CD4-positive, alpha-beta T cell treated with Interleukin-17A for 4 hours (primary cell): ENCODE data around the gene RGS13.
"Not testable (repeated sequence)": the region's sequence is repeated elsewhere in the genome, so short reads cannot be mapped to it uniquely, and the experiment has no call there.

Experiments used
- DNase-seq: peaks from one replicate; pipeline ENCODE4 v3.0.0-alpha.2; 2020; ENCODE audit warnings: mixed read lengths

RGS13 gene

DNA sequence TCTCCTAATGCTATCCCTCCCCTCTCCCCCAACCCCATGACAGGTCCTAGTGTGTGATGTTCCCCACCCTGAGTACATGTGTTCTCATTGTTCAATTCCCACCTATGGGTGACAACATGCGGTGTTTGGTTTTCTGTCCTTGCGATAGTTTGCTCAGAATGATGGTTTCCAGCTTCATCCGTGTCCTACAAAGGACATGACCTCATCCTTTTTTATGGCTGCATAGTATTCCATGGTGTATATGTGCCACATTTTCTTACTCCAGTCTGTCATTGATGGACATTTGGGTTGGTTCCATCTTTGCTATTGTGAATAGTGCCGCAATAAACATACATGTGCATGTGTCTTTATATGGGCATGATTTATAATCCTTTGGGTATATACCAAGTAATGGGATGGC is 47.1 kb downstream of the RGS13 start:
- DNase-seq = not testable (repeated sequence)

DNA sequence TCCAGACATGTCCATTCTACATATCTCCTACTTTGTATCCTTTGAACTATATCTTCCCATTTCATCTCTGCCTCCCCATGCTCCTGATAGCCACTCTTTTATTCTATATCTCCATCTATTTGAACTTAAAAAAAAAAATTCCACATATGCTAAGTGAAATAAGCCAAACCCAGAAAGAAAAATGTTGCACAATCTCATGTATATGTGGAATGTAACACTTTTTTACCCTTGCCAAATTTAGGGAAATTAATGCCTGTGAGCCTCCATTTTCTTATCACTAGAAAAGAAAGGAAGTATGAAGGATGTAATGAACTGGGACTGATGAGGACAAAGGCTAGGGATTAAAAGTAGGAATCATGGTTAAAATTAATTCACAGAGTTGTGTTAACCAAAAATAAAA is 53.5 kb downstream of the RGS13 start:
- DNase-seq = no peak

DNA sequence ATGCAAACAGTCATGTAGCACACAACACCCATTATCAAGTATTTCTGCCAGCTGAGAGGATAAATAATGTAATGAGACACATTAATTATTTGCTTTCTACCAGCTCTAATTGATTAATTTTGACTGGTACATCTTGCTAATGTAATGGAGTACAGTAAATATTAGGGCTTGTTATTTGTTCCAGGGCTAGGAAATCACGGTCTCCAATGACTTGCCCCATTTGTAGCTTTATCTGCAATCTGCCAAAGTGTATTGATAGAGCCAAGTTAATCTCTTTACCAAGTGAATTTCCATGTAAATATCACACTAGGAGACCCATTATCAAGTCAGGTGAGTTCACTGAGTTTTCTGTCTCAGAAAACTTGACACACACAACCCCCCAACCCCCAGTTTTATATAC is 55.1 kb downstream of the RGS13 start:
- DNase-seq = no peak

DNA sequence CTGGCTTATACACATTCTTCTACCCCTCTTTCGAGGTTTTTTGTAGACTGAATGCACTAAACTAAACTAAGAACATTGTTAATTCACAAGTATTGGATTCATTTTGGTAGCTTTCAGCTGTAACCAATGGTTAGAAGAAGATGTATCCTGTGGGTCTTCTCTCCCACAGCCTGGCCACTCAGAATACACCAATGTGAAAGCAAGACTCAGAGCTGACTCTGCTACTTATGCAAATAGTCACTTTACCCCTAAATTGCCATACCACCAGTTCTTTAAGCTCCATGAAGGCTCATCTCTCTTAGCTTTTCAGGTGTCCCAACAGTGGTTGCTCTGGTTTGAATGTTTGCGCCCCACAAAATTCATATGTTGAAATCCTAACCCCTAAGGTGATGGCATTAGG is 60.1 kb downstream of the RGS13 start:
- no peak for DNase-seq

DNA sequence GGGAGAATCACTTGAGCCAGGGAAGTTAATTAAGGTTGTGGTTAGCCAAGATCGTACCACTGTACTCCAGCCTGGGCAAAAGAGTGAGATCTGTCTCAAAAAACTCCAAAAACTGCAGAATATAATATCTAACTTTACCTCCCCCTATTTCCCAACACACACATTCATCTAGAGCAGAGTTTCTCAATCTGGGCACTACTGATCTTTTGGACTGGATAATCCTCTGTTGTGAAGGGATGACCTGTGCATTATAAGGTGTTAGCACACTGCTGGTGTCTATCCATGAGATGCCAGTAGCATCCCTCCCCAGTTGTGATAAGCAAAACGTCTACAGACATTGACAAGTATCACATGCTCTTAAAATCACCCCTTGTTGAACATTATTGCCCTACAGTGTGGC is 61.8 kb downstream of the RGS13 start:
- DNase-seq = no peak

DNA sequence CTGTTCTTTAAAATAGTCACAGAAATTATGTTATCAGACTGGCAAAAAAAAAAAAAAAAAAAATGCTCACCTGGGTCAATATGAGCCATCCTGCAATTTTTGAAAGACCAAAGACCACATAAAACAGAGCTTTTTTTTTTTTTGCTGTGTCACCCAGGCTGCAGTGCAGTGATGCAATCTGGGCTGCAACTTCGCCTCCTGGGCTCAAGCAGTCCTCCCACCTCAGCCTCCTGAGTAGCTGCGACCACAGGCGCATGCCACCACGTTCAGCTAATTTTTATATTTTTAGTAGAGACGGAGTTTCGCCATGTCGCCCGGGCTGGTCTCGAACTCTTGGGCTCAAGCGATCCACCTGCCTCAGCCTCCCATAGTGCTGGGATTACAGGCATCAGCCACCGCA is 62.8 kb downstream of the RGS13 start:
- no peak for DNase-seq

DNA sequence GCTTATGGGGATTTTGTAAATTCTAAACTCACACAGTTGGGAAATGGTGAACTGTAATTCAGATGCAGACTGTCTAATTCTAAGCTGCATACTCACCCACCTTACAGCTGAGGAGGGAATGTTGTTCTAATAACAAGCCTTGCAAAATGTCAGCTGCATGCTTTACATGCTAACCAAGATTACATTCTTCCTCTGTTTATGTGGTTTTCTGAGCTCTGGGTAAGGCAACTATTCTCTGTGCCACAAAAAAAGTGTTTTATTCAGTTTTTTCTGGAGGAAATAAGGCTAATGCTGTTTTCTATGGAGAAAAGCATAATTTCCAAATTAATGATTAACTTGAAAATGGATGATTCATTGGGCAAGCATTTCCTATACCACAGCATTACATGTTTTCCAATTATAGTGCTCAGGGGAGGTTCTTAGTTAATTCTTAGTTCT is 64.9 kb downstream of the RGS13 start:
- no peak for DNase-seq

DNA sequence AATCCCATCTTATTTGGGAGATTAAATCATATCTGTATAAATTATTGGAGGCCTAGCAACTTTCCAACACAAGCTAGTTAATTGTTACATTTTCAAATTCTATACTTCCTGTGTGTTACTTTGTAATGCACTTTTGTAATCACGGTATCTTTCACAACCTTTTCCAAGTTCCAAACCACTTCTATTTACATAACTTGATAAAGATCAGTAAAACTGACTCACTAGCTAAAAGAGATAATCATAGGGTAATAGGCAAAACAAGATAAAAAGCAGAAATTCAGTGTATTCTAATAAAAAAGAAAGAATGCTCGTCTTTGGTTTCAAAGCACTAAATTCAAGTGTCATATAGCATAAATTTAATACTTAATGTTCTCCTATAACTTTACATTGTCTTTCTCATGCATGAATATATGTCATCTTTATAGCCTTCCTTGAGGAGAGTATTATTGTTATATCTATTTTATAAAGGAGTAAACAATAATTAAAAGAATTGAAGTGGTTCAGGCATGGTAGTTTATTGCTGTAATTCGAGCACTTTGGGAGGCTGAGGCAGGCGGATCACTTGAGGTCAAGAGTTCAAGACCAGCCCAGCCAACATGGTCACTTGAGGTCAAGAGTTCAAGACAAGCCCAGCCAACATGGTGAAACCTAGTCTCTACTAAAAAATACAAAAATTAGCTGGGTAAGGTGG is 66.4 kb downstream of the RGS13 start:
- DNase-seq = no peak

DNA sequence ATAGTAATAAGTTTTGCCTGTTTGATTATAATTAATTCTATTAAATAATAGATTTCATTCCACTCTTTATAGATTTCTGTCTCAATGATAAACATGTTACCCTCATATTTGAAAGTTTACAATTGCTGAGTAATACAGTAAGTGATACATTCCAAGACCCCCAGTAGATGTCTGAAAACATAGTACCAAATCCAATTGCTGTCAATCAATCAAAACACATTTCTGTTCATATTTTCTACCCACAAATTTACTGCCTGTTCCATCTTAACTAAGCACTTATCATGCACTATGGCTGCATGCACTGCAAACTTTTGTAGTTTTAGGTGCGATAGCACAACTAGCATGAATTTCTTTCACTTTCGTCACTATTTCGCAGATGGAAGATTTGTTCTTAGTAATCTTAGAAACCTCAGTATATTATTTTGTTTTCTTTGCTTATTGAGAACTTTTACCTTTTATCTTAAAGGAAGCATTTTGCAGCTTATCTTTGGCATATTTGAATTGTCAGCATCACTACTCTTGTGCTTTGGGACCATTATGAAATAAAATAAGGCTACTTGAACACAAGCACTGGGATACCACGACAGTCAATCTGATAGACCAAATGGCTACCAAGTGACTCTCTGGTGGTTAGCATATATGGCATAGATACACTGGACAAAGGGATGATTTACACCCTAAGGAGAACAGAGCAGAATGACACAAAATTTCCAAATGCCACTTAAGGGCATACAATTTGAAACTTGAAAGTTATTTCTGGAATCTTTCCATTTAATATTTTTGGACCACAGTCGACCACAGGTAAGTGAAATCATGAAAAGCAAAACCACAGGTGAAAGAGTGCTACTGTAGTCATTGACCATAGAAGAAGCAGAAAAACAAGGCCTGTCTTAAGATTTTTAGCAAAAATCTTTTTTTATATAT is 67.6 kb downstream of the RGS13 start:
- no peak for DNase-seq

DNA sequence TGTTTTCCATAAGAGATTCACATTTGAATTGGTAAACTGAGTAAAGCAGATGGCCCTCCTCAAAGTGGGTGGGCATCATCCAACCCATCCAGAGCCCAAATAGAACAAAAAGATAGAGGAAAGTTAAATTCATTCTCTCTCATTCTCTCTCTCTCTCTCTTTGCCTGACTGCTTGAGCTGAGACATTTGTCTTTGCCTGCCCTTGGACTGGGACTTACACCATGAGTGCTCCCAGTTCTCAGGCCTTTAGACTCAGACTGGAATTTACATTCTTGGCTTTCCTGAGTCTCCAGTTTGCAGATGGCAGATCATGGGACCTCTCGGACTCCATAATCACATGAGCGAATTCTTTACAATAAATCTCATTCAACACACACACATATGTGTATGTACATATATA is 69.6 kb downstream of the RGS13 start:
- no peak for DNase-seq

DNA sequence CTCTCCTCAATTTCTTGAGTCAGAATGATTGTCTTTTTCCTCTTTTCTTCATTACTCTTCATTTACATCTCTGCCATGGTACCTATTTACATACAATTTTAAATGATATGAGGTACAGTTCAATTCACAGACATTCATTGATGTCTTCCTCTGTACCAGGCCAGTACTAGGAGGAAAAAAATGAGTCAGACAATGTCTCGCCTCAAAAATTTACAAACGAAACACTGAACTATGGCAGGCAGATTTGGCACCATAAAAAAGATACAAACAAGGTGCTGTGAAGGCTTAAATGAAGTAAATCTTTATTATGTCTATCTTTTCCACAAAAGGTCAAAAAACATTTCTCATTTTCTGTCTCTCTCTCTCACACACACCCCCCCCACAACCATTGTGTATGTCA is 71.0 kb downstream of the RGS13 start:
- no peak for DNase-seq

DNA sequence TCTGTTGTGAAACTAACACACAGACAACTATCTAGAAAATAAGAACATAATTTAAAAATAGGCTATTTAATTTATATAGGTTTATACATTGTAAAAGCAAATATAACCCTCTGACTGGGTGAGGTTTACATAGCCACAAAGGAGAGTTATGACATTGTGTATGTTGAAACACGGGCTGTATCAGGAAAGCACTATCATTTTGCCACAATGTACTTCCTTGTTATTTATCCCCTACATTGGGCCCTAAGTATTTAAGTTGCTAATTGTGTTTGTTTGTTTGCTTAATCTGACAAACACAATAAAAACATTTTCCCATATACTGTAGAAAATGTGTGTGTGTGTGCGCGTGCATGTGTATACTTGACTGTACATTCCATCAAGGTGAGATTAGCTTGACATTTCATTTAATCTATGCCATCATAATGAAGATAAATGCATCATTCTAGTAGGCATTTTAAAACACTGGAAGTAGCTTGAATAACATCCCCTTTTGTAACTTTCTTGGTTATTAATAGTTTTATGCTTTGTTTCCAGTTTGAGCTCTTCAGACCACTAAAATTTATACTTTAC is 72.1 kb downstream of the RGS13 start:
- no peak for DNase-seq

DNA sequence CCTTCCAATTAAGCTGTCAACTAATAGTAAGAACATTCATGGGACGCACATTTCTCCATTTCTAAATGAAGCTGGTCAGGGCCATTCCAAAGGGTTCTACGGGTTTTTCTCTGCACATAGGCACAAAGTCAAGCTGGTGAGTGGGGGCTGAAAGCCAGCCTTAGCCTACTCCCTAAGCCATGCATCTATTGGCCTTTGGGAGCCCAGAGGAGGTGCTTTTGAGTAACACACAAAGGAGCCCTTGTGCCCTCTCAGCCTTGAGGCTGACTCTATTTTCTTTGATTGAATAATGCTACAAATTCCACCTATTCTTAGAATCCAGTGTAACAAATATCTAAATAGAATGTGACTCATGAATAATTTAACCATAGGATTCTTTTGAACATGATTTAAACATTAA is 73.6 kb downstream of the RGS13 start:
- DNase-seq = no peak
